A549 treated with Hydrocortisone at 1 μM for 4 hours (cell line): ENCODE results near the gene AP2M1. TPM values are rescaled to one million over a fixed set of nuclear protein-coding genes. Genes with fewer than 3 reads are reported as not detected.

Experiments used
- total RNA-seq: library from RNA; stranded (reverse); fragments of 200-300 nt; extraction: Qiagen RNA extraction; gene quantifications from 5 replicates; pipeline ENCODE4 v1.2.3, GENCODE V29; 2022

AP2M1 gene
- 291 to 307 TPM (median 298 TPM) in 5 replicates for total RNA-seq

GRCh38 chr3:184174646-184175492, at the start of gene AP2M1:
TSS of gene AP2M1 (plus strand) at chr3:184174855. CDS start at chr3:184176994, 2,139 bp downstream.

GRCh38 chr3:184135149-184135910, 39.3 kb upstream of the AP2M1 start, which contains the start of gene EIF2B5:
TSS of gene EIF2B5 (plus strand) at chr3:184135358. CDS start at chr3:184135386, 28 bp downstream.

GRCh38 chr3:184154885-184155643, 19.6 kb upstream of the AP2M1 start, which contains the start of gene DVL3:
TSS of gene DVL3 (plus strand) at chr3:184155377. CDS start at chr3:184155636, 259 bp downstream.

GRCh38 chr3:184186184-184186901, 11.7 kb downstream of the AP2M1 start, which contains the start of gene ABCF3:
TSS of gene ABCF3 (plus strand) at chr3:184186199. CDS start at chr3:184186208, 9 bp downstream.

GRCh38 chr3:184229394-184230080, 54.9 kb downstream of the AP2M1 start, which contains the start of gene VWA5B2:
TSS of gene VWA5B2 (plus strand) at chr3:184229585. CDS start at chr3:184230529, 944 bp downstream.

Other genes with a start within 250 kb of the AP2M1 start
- 13.2 to 17.8 TPM (median 15.7 TPM) in 5 replicates for gene ABCC5, start 157.0 kb upstream of the AP2M1 start, total RNA-seq
- not detected in 5 replicates for gene HTR3D, start 143.1 kb upstream of the AP2M1 start, total RNA-seq
- not detected in 5 replicates for gene HTR3C, start 121.8 kb upstream of the AP2M1 start, total RNA-seq
- not detected in 5 replicates for gene HTR3E, start 77.8 kb upstream of the AP2M1 start, total RNA-seq
- 27.1 to 29.4 TPM (median 28.7 TPM) in 5 replicates for gene EIF2B5, start 39.5 kb upstream of the AP2M1 start, total RNA-seq
- 19.5 to 26.2 TPM (median 23.2 TPM) in 5 replicates for gene DVL3, start 19.5 kb upstream of the AP2M1 start, total RNA-seq
- gene ABCF3, start 11.3 kb downstream of the AP2M1 start, total RNA-seq = 29.7 to 35.9 TPM (median 33.4 TPM) in 5 replicates
- 0.25 to 0.60 TPM (median 0.40 TPM) in 5 replicates for gene VWA5B2, start 54.7 kb downstream of the AP2M1 start, total RNA-seq
- 59.2 to 80.4 TPM (median 71.4 TPM) in 5 replicates for gene ALG3, start 74.1 kb downstream of the AP2M1 start, total RNA-seq
- gene EEF1AKMT4, start 74.8 kb downstream of the AP2M1 start, total RNA-seq = 8.8 to 13.1 TPM (median 11.3 TPM) in 5 replicates
- 0.78 to 1.7 TPM (median 1.4 TPM) in 5 replicates for gene CAMK2N2, start 86.7 kb downstream of the AP2M1 start, total RNA-seq
- gene ECE2, start 101.2 kb downstream of the AP2M1 start, total RNA-seq = not detected in 5 replicates
- 284 to 383 TPM (median 293 TPM) in 5 replicates for gene PSMD2, start 124.4 kb downstream of the AP2M1 start, total RNA-seq
- 248 to 307 TPM (median 264 TPM) in 5 replicates for gene EIF4G1, start 139.8 kb downstream of the AP2M1 start, total RNA-seq
- 9.8 to 12.5 TPM (median 11.2 TPM) in 5 replicates for gene FAM131A, start 162.7 kb downstream of the AP2M1 start, total RNA-seq
- 4.2 to 5.7 TPM (median 5.1 TPM) in 5 replicates for gene CLCN2, start 186.8 kb downstream of the AP2M1 start, total RNA-seq
- 65.8 to 77.6 TPM (median 71.5 TPM) in 5 replicates for gene POLR2H, start 186.9 kb downstream of the AP2M1 start, total RNA-seq
- 0.11 to 0.12 TPM in 2 of 5 replicates, not detected in the others for gene THPO, start 203.4 kb downstream of the AP2M1 start, total RNA-seq
- 0.14 to 0.35 TPM (median 0.24 TPM) in 5 replicates for gene CHRD, start 205.2 kb downstream of the AP2M1 start, total RNA-seq